Left ventricle myocardium inferior (tissue), 1 donor: ENCODE measurements around the gene CLCNKA. TPM values are rescaled to one million over a fixed set of nuclear protein-coding genes. Genes with fewer than 3 reads are reported as not detected.

Experiments used
- DNase-seq: peaks from one replicate; pipeline ENCODE4 v3.0.0-alpha.2; 2020
- H3K27ac ChIP-seq: fragments of 200-600 bp; replicated peaks from 2 replicates; pipeline ENCODE4 v1.8.0; 2021
- H3K27me3 ChIP-seq: fragments of 200-600 bp; 2 replicates; pipeline ENCODE4 v1.8.0; 2021; ENCODE audit warnings: low read depth
- H3K36me3 ChIP-seq: fragments of 200-600 bp; 2 replicates; pipeline ENCODE4 v1.8.0; 2021
- H3K4me1 ChIP-seq: fragments of 200-600 bp; 2 replicates; pipeline ENCODE4 v1.8.0; 2021
- H3K4me3 ChIP-seq: fragments of 200-600 bp; 2 replicates; pipeline ENCODE4 v1.8.0; 2021; ENCODE audit warnings: mild to moderate bottlenecking, moderate library complexity
- H3K9me3 ChIP-seq: fragments of 200-600 bp; replicated peaks from 2 replicates; pipeline ENCODE4 v1.8.0; 2021
- intact Hi-C: fragments of 100-400 bp; cut with micrococcal nuclease; formaldehyde crosslinking; loops from one replicate; pipeline ENCODE4 v1.11.0; 2022
- total RNA-seq: library from RNA; stranded (reverse); fragmentation: NEBNext Ultra II Directional; extraction: Animal tissue kit (Norgen Biotek cat#: 25700); gene quantifications from one replicate; pipeline ENCODE4 v1.2.1, GENCODE V29; 2021
- TF ChIP-seq, protein P1 (sequence below): fragments of 200-600 bp; IDR thresholded peaks from 2 replicates; pipeline ENCODE4 v1.8.0; 2021; ENCODE audit warnings: antibody characterized with exemption, mild to moderate bottlenecking, borderline replicate concordance
- donor health status: DM: no; HTN: yes; CAD: no; lungs with severe emphysema.

CLCNKA gene
- total RNA-seq, 1 donor from 2014 or later, result 0.16 TPM

DNA sequence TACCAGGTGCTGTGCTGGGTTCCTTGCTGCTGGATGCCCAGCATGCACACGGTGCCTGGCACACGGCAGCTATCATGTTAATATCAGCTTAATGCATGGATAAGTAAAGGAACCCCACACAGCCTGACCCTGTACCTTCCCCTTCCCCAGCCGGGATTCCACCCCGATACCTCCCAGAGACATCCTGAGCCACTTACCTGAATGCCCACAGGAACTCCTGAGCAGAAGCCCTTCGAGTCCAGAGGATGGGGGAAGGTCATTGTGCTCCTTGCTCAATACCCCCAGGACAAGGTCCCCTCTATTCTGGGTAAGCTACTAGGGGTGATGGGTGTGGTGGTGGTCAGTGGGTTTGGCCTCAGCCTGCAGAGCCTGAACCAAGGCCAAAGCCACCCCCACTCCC, 50.3 kb downstream of the CLCNKA start:
- intact Hi-C loops, result no loop called here
- Histone ChIP-seq H3K27ac (no peak overlapping the region), H3K4me3 (no peak overlapping the region), H3K4me1 (peaks cover 61% of the 10 kb centered on the region), H3K9me3 (no peaks in the 10 kb centered on the region), H3K36me3 (no peaks in the 10 kb centered on the region), H3K27me3 (peaks cover 16% of the 10 kb centered on the region)
- no peak for DNase-seq
- TF ChIP-seq, protein P1, sequence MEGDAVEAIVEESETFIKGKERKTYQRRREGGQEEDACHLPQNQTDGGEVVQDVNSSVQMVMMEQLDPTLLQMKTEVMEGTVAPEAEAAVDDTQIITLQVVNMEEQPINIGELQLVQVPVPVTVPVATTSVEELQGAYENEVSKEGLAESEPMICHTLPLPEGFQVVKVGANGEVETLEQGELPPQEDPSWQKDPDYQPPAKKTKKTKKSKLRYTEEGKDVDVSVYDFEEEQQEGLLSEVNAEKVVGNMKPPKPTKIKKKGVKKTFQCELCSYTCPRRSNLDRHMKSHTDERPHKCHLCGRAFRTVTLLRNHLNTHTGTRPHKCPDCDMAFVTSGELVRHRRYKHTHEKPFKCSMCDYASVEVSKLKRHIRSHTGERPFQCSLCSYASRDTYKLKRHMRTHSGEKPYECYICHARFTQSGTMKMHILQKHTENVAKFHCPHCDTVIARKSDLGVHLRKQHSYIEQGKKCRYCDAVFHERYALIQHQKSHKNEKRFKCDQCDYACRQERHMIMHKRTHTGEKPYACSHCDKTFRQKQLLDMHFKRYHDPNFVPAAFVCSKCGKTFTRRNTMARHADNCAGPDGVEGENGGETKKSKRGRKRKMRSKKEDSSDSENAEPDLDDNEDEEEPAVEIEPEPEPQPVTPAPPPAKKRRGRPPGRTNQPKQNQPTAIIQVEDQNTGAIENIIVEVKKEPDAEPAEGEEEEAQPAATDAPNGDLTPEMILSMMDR, result no peak

DNA sequence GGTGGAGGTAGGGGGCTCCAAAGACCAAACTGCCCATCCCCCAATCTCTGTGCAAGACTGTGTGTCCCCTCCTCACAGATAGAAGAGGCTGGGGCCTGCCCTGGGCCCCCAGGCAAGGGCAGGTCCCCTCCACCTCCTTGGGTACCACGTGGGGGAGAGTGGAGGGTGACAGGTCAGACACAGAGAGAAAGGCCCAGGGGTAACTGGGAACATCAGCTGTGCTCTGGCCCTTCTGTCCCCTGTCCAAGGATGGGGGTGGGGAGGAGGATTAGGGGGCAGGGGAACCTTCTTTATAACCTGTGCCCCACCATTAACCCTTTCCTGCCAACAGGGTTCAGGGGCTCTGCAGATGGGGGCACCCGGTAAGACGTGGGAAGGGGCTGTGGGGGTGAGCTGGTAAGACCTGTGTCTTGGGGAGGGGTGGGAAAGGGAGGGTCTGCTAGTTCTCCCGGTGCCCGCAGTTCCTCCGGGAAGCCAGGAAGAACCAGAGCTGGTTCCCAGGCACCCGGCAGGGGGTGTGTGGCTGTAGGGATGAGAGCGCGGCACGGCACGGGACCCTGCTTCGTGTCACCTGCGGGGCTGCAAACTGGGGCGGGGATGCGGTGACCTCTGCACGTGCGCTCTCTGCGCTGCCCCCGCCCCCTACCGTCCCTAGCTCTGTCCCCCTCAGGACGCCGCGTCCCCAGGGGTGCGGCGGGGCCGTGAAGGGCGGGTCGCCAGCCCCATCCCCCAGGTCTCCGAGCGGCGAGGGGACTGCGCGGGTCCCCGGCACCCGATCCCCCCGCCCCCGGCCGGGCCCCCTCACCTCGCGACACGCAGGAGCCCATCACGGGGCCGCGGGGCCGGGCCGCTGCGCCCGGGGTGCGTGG, 51.0 kb downstream of the CLCNKA start:
- no peak overlapping the region for H3K27ac ChIP-seq
- intact Hi-C loops, result no loop called here
- H3K4me1 ChIP-seq, result peaks cover 55% of the 10 kb centered on the region

DNA sequence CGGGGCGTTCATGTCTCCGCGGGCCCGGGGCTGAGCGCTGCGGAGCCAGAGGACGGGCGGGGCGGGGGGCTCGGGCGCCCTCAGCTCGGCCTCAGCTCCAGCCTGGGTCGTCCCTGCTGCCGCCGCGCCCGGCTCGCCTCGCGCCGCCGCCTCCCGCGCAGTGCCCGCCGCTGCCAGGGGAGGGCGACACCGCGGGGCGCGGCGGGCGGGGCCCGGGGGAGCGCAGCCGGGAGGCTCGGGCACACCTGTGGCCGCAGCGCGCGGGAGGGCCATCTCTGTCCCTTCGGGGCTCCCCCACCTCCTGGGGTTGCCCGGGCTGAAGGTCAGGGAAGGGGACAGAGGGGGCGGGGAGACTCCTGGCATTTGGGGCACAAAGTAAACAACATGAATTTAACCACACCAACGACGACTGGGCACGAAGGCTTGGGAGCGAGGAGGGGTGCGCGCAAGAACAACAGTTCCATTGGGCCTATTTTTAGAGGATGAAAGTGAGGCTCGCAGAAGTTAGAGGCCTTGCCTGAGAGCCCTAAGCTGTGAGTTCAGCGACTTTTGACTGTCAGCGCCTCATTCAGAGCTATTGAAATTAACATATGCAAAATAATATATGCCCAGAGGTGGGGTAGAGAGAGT, 51.8 kb downstream of the CLCNKA start, which contains the start of gene FAM131C:
TSS of gene FAM131C (minus strand) at position 162 of the 630 bp plus-strand sequence. CDS start 209 bp downstream, outside the sequence.
- DNase-seq, result no peak
- Histone ChIP-seq H3K9me3 (no peaks in the 10 kb centered on the region), H3K36me3 (no peaks in the 10 kb centered on the region), H3K27me3 (peaks cover 16% of the 10 kb centered on the region), H3K4me3 (peak within 1 kb of the TSS; percentile 67), H3K27ac (no peak within 1 kb of the TSS), H3K4me1 (peaks cover 48% of the 10 kb centered on the region)
- TF ChIP-seq, protein P1, result peak; percentile 52
- intact Hi-C loops, result no loop called here

More for the DNA sequence above, 51.0 kb downstream of the CLCNKA start:
- Histone ChIP-seq H3K27me3 (peaks cover 16% of the 10 kb centered on the region), H3K36me3 (no peaks in the 10 kb centered on the region), H3K4me3 (peak overlapping the region; percentile 67), H3K9me3 (no peaks in the 10 kb centered on the region)
- TF ChIP-seq, protein P1, result no peak
- DNase-seq, result no peak

DNA sequence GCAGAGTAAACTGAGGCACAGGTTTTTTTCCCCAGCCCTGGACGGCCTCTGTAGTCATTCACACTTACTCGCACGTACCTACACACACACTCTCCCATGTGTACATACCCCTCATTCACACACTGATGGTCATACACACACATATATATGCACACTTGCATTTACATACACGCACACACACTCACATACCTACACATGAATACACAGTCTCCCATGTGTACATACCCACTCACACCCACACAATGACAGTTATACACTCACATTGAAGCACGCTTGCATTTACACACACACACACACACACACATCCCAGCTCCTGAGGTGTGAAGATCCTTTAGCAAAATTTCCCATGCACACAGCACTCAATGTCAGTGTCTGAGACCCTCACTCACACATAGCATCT, 52.4 kb downstream of the CLCNKA start:
- Histone ChIP-seq H3K36me3 (no peaks in the 10 kb centered on the region), H3K4me1 (peaks cover 45% of the 10 kb centered on the region), H3K27me3 (peaks cover 16% of the 10 kb centered on the region), H3K4me3 (no peak overlapping the region), H3K27ac (no peak overlapping the region), H3K9me3 (no peaks in the 10 kb centered on the region)
- TF ChIP-seq, protein P1, result no peak
- DNase-seq, result no peak
- intact Hi-C loops, result no loop called here

DNA sequence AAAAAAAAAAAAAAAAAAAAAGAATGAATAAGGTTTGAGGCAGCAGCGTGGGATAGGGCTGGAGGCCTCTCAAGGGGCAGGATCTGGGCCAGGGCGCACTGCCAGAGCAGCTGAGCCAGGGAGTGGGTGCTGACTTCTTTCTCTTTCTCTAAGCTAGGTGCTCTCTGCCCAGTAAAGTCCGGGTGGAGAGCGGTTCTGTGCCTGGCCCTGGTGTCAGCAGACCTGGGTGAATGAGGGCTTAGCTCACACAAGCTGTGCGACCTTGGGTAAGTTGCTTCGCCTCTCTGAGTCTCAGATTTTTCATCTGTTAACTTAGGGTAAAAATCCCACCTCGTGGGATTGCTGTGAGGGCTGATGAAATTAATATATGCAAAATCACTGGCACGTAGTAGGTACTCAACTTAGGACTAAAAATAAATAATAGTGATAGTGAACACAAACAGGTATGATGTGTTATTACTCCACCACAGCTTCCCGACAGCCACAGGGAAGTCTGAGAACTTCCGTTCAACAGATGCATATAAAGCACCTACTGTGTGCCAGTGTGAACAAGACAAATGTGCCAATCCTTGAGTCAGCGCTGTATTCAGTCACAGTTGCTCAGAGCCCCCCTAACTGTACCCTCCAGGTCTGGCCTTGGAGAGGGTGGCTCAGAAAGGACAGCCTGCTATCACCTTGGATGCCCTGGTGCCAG, 53.6 kb downstream of the CLCNKA start:
- Histone ChIP-seq H3K4me3 (no peak overlapping the region), H3K4me1 (peaks cover 50% of the 10 kb centered on the region), H3K27me3 (peaks cover 16% of the 10 kb centered on the region), H3K27ac (no peak overlapping the region), H3K36me3 (no peaks in the 10 kb centered on the region), H3K9me3 (no peaks in the 10 kb centered on the region)
- peak; percentile 65 for DNase-seq
- TF ChIP-seq, protein P1, result no peak
- intact Hi-C loops, result loop anchor here (5.0 kb wide), 1 partner anchor 167 kb away; no protein-coding TSS in a partner anchor
